Epithelial cell of proximal tubule (primary cell): ENCODE measurements around the gene LEMD2. TPM values are rescaled to one million over a fixed set of nuclear protein-coding genes. Genes with fewer than 3 reads are reported as not detected.

Experiments used
- DNase-seq: peaks from one replicate; pipeline ENCODE4 v3.0.0-alpha.2; 2011; ENCODE audit warnings: low read depth
- H3K4me3 ChIP-seq: 2 replicates; pipeline ENCODE4 v1.5.1; 2011; ENCODE audit warnings: low read depth, mild to moderate bottlenecking, low read length
- CTCF ChIP-seq: conservative IDR thresholded peaks from 2 replicates; pipeline ENCODE4 v1.5.1; 2012; ENCODE audit warnings: low read depth, mild to moderate bottlenecking, low read length
- total RNA-seq: library from RNA; depleted of rRNA; stranded (reverse); fragments of >200 nt; gene quantifications from 2 replicates; pipeline ENCODE4 v1.2.3, GENCODE V29; 2015

The LEMD2 gene
- total RNA-seq, 1 donor from 2014 or later, result 42.0 TPM

GRCh38 chr6:33738153-33738552, 50.8 kb downstream of the LEMD2 start:
- no peak overlapping the region for H3K4me3 ChIP-seq
- no peak for DNase-seq
- TF ChIP-seq CTCF, result no peak

- no peak for DNase-seq
- no peak overlapping the region for H3K4me3 ChIP-seq
These were observed 51.5 kb downstream of the LEMD2 start for GRCh38 chr6:33737267-33738026.

GRCh38 chr6:33735216-33735615, 53.7 kb downstream of the LEMD2 start:
- no peak for DNase-seq
- TF ChIP-seq CTCF, result no peak
- no peak overlapping the region for H3K4me3 ChIP-seq

More at GRCh38 chr6:33737267-33738026, 51.5 kb downstream of the LEMD2 start:
- TF ChIP-seq CTCF, result no peak

- no peak for TF ChIP-seq CTCF
- no peak for DNase-seq
- H3K4me3 ChIP-seq, result no peak overlapping the region
These were observed 55.3 kb downstream of the LEMD2 start for GRCh38 chr6:33733709-33734007.

GRCh38 chr6:33732817-33733708, 55.9 kb downstream of the LEMD2 start:
- peak; percentile 10 for TF ChIP-seq CTCF
- no peak overlapping the region for H3K4me3 ChIP-seq
- DNase-seq, result no peak

GRCh38 chr6:33732385-33732784, 56.5 kb downstream of the LEMD2 start:
- H3K4me3 ChIP-seq, result no peak overlapping the region
- TF ChIP-seq CTCF, result no peak
- no peak for DNase-seq
